CD14-positive monocyte (primary cell): ENCODE measurements around the gene TRIM7. TPM values are rescaled to one million over a fixed set of nuclear protein-coding genes. Genes with fewer than 3 reads are reported as not detected.

Experiments
- DNase-seq, 3 donors: peaks; one replicate each; pipeline ENCODE4 v3.0.0-alpha.2; 2011 to 2022
- H2AFZ ChIP-seq: 2 replicates; pipeline ENCODE4 v1.6.0; 2012; ENCODE audit warnings: mild to moderate bottlenecking, low read depth, low read length, inconsistent platforms; ENCODE audit not compliant: insufficient read depth, poor library complexity, severe bottlenecking
- H3K27ac ChIP-seq, 2 donors: 1 replicate in 1 of 2; 2 replicates in 1 of 2; pipeline ENCODE4 v1.5.1; 2012 to 2013; ENCODE audit warnings: low read length in 2 of 2, control low read depth in 1 of 2, inconsistent platforms in 1 of 2, low read depth in 1 of 2, mild to moderate bottlenecking in 1 of 2
- H3K27me3 ChIP-seq, 2 donors: one replicate each; pipeline versions ENCODE4 v1.6.0 to v1.6.1; 2011 to 2013; ENCODE audit warnings: low read length in 2 of 2; ENCODE audit not compliant: control insufficient read depth in 2 of 2, insufficient read depth in 2 of 2
- H3K36me3 ChIP-seq, 2 donors: replicated peaks in 1 of 2; 1 replicate in 1 of 2; 2 replicates in 1 of 2; pipeline versions ENCODE4 v1.5.1 to v1.6.1; 2012 to 2013; ENCODE audit warnings: low read length in 2 of 2, control low read depth in 1 of 2, inconsistent platforms in 1 of 2, mild to moderate bottlenecking in 1 of 2; ENCODE audit not compliant: insufficient read depth in 2 of 2, control insufficient read depth in 1 of 2
- H3K4me1 ChIP-seq, 2 donors: 1 replicate in 1 of 2; 2 replicates in 1 of 2; pipeline versions ENCODE4 v1.5.1 to v1.6.1; 2012 to 2013; ENCODE audit warnings: low read length in 2 of 2, control low read depth in 1 of 2, inconsistent platforms in 1 of 2, mild to moderate bottlenecking in 1 of 2, moderate library complexity in 1 of 2; ENCODE audit not compliant: insufficient read depth in 2 of 2, control insufficient read depth in 1 of 2
- H3K4me2 ChIP-seq: replicated peaks from 2 replicates; pipeline ENCODE3; 2012; ENCODE audit warnings: low read length, moderate library complexity, mild to moderate bottlenecking; ENCODE audit not compliant: poor library complexity, severe bottlenecking; ENCODE audit errors: extremely low read depth
- H3K4me3 ChIP-seq, 3 experiments: fragments of 200-600 bp in 1 of 3; sonication (generic) in 1 of 3; replicated peaks in 1 of 3; 1 replicate in 2 of 3; 2 replicates in 1 of 3; pipeline ENCODE4 v1.5.1; 2011 to 2013; ENCODE audit warnings: low read length in 3 of 3, mild to moderate bottlenecking in 3 of 3, control low read depth in 2 of 3, low read depth in 2 of 3, inconsistent platforms in 1 of 3, moderate library complexity in 1 of 3
- H3K79me2 ChIP-seq: 2 replicates; pipeline ENCODE4 v1.6.0; 2012; ENCODE audit warnings: mild to moderate bottlenecking, control low read depth, inconsistent platforms, low read length, moderate library complexity; ENCODE audit not compliant: insufficient read depth
- H3K9ac ChIP-seq: 2 replicates; pipeline ENCODE4 v1.6.0; 2017; ENCODE audit warnings: low read length, mild to moderate bottlenecking; ENCODE audit not compliant: insufficient read depth, poor library complexity, severe bottlenecking
- H3K9me3 ChIP-seq, 2 donors: replicated peaks in 1 of 2; 1 replicate in 1 of 2; 2 replicates in 1 of 2; pipeline versions ENCODE4 v1.5.1 to v1.6.1; 2012 to 2013; ENCODE audit warnings: low read length in 2 of 2, control low read depth in 1 of 2; ENCODE audit not compliant: control insufficient read depth in 1 of 2, insufficient read depth in 1 of 2
- H4K20me1 ChIP-seq: 2 replicates; pipeline ENCODE4 v1.6.0; 2012; ENCODE audit warnings: mild to moderate bottlenecking, low read length, control low read depth, moderate library complexity; ENCODE audit not compliant: insufficient read depth
- H3K27ac Mint-ChIP-seq, 7 donors: one replicate each; pipeline ENCODE4 v1.8.0; 2020; ENCODE audit warnings: mild to moderate bottlenecking in 7 of 7, mixed read lengths in 7 of 7, moderate library complexity in 6 of 7, inconsistent platforms in 2 of 7
- H3K27me3 Mint-ChIP-seq, 3 donors: one replicate each; pipeline ENCODE4 v1.8.0; 2021 to 2022; ENCODE audit warnings: low read depth in 3 of 3, mild to moderate bottlenecking in 3 of 3, mixed read lengths in 3 of 3, moderate library complexity in 3 of 3, inconsistent platforms in 1 of 3
- H3K36me3 Mint-ChIP-seq, 2 donors: one replicate each; pipeline ENCODE4 v1.8.0; 2020; ENCODE audit warnings: mixed read lengths in 2 of 2, inconsistent platforms in 1 of 2, mild to moderate bottlenecking in 1 of 2
- H3K4me1 Mint-ChIP-seq: one replicate; pipeline ENCODE4 v1.8.0; 2020; ENCODE audit warnings: mild to moderate bottlenecking, mixed read lengths
- H3K4me3 Mint-ChIP-seq, 2 donors: one replicate each; pipeline ENCODE4 v1.8.0; 2020; ENCODE audit warnings: mild to moderate bottlenecking in 2 of 2, mixed read lengths in 2 of 2, moderate library complexity in 1 of 2
- H3K9me3 Mint-ChIP-seq, 7 donors: one replicate each; pipeline ENCODE4 v1.8.0; 2020 to 2022; ENCODE audit warnings: mixed read lengths in 7 of 7, mild to moderate bottlenecking in 6 of 7, moderate library complexity in 6 of 7, inconsistent platforms in 2 of 7
- CTCF ChIP-seq: fragments of 200-600 bp; IDR thresholded peaks from one replicate; pipeline ENCODE4 v1.8.0; 2022; ENCODE audit warnings: antibody characterized with exemption, mild to moderate bottlenecking
- WGBS: methylation state at CpG from one replicate; pipeline ENCODE4 v1.1.5; 2013; ENCODE audit warnings: missing lambda C conversion rate; ENCODE audit not compliant: insufficient coverage; 5-methylcytosine and 5-hydroxymethylcytosine counted together
- intact Hi-C, 2 donors: fragments of 100-400 bp; cut with micrococcal nuclease; formaldehyde crosslinking; loops; one replicate each; pipeline versions ENCODE4 v1.15.0 to v1.15.1; 2023
- polyA plus RNA-seq, 3 donors: library from polyadenylated mRNA; depleted of rRNA in 1 of 3; unstranded in 2 of 3; stranded (reverse) in 1 of 3; fragments of 300-500 nt in 2 of 3; fragments of >200 nt in 1 of 3; fragmentation: Illumina TruSeq in 2 of 3; gene quantifications; 1 replicate in 2 of 3; 2 replicates in 1 of 3; pipeline ENCODE4 v1.2.3, GENCODE V29; 2012 to 2021

Gene TRIM7
- polyA plus RNA-seq, 3 donors: 9.5 to 12.8 (median 10.3) TPM

DNA sequence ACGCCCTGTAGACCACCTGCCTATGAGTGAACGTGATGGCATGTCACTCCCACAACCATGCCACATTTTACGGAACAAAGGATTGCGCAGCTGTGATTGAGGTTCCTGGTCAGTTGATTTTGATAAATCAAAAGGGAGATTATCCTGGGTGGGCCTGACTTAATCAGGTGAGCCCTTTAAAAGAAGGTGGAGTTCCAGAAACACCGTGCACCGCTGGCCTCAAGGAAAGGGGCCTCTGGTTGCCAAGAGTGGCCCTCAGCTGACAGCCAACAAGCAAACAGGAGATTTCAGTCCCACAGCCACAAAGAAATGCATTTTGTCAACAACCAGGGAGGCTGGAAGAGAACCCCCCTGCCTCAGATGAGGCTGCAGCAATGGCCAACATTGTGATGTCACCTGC is 19.0 kb downstream of the TRIM7 start:
- Mint-ChIP-seq H3K4me1 (peaks cover 46% of the 10 kb centered on the region), H3K27me3 (peaks cover 15 to 56% (median 44%) of the 10 kb centered on the region in 3 donors), H3K27ac (no peak overlapping the region), H3K4me3 (no peak overlapping the region), H3K9me3 (peaks cover 0 to 5% (median 4%) of the 10 kb centered on the region in 7 donors), H3K36me3 (no peaks in the 10 kb centered on the region)
- peaks cover 0 to 31% of the 10 kb centered on the region in 2 donors for H3K27me3 ChIP-seq
- H3K9me3 ChIP-seq: no peaks in the 10 kb centered on the region
- TF ChIP-seq CTCF: no peak
- no peak overlapping the region for H3K9ac ChIP-seq
- DNase-seq: no peak
- peaks cover 49 to 52% of the 10 kb centered on the region in 2 donors for H3K4me1 ChIP-seq
- no peak overlapping the region for H3K4me3 ChIP-seq
- H3K79me2 ChIP-seq: no peaks in the 10 kb centered on the region
- intact Hi-C loops: no loop called here
- WGBS: 93% methylated on average over 3 of the region's 6 CpGs
- no peak overlapping the region for H3K27ac ChIP-seq
- no peaks in the 10 kb centered on the region for H3K36me3 ChIP-seq
- H4K20me1 ChIP-seq: no peaks in the 10 kb centered on the region
- no peak overlapping the region for H3K4me2 ChIP-seq
- H2AFZ ChIP-seq: peak overlapping the region; percentile 17

DNA sequence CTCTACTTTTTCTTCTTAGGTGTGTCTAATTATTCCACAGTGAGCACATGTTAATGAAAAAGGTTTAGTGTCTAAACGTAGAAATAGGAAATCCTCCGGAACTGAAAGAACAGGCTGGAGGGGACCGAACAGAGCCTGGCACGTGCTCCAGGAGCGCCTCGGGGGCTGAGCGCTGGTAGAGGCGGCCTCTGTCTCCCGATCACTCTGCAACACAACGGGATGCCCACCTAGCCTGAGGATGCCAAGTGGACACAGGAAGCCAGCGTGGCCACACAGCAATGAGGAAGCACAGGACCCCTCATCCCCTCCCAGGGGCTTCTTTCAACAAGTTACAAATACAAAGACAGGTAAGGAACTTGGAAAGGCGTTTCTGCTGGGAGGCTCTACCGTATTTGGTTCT is 19.4 kb downstream of the TRIM7 start:
- H2AFZ ChIP-seq: no peak overlapping the region
- H3K9ac ChIP-seq: no peak overlapping the region
- H3K27ac ChIP-seq: no peak overlapping the region
- TF ChIP-seq CTCF: no peak
- H3K4me3 Mint-ChIP-seq: no peak overlapping the region
- intact Hi-C loops: no loop called here
- peaks cover 18 to 53% (median 47%) of the 10 kb centered on the region in 3 donors for H3K27me3 Mint-ChIP-seq
- H3K27ac Mint-ChIP-seq: no peak overlapping the region
- 96% methylated on average over 11 of the region's 13 CpGs for WGBS
- no peaks in the 10 kb centered on the region for H3K36me3 ChIP-seq
- no peaks in the 10 kb centered on the region for H4K20me1 ChIP-seq
- no peaks in the 10 kb centered on the region for H3K79me2 ChIP-seq
- H3K4me2 ChIP-seq: no peak overlapping the region
- H3K4me1 ChIP-seq: peaks cover 44 to 48% of the 10 kb centered on the region in 2 donors
- peaks cover 0 to 5% (median 4%) of the 10 kb centered on the region in 7 donors for H3K9me3 Mint-ChIP-seq
- DNase-seq: no peak
- H3K36me3 Mint-ChIP-seq: no peaks in the 10 kb centered on the region
- peaks cover 0 to 30% of the 10 kb centered on the region in 2 donors for H3K27me3 ChIP-seq
- no peaks in the 10 kb centered on the region for H3K9me3 ChIP-seq
- H3K4me1 Mint-ChIP-seq: peaks cover 46% of the 10 kb centered on the region
- H3K4me3 ChIP-seq: no peak overlapping the region
